Panc1 (cell line): ENCODE data around the gene ATP11A. TPM values are rescaled to one million over a fixed set of nuclear protein-coding genes. Genes with fewer than 3 reads are reported as not detected.

Experiments
- ATAC-seq: fragments of 200-7000 bp; cut with Tn5 transposase; 2 replicates; pipeline ENCODE4 v1.9.1; 2020; ENCODE audit warnings: mild to moderate bottlenecking, moderate library complexity
- BruUV-seq: library from RNA; stranded (reverse); fragments of 400-500 nt; replicated peaks from 2 replicates; lab custom pipeline; 2021; lab: Mats Ljungman, UMichigan
- CTCF ChIA-PET: fragments of 300-600 bp; sonication (Branson Sonifier 250); formaldehyde crosslinking; loops from one replicate; lab custom pipeline; 2022; ENCODE audit warnings: antibody characterized with exemption; lab: Charles Lee
- POLR2A ChIA-PET: fragments of 300-600 bp; sonication (Branson Sonifier 250); formaldehyde crosslinking; loops from one replicate; lab custom pipeline; 2022; ENCODE audit warnings: antibody characterized with exemption; lab: Charles Lee
- DNase-seq: peaks from one replicate; pipeline ENCODE4 v3.0.0-alpha.2; 2010; ENCODE audit warnings: low read depth, low spot score
- H3K27ac ChIP-seq: 2 replicates; pipeline ENCODE4 v1.5.1; 2011; ENCODE audit warnings: mild to moderate bottlenecking, low read length, inconsistent platforms
- H3K27me3 ChIP-seq: fragments of 200-500 bp; sonication (Bioruptor generic); 2 replicates; pipeline ENCODE4 v1.6.0; 2014; ENCODE audit warnings: low read length, inconsistent platforms; ENCODE audit not compliant: control insufficient read depth, insufficient read depth
- H3K36me3 ChIP-seq: fragments of 200-500 bp; sonication (Bioruptor generic); 2 replicates; pipeline ENCODE4 v1.5.1; 2014; ENCODE audit warnings: inconsistent platforms, mild to moderate bottlenecking, low read length, moderate library complexity; ENCODE audit not compliant: control insufficient read depth, insufficient read depth
- H3K4me1 ChIP-seq: 2 replicates; pipeline ENCODE4 v1.5.1; 2011; ENCODE audit warnings: inconsistent platforms, mild to moderate bottlenecking, low read length, moderate library complexity; ENCODE audit not compliant: control insufficient read depth, insufficient read depth
- H3K4me3 ChIP-seq, 2 experiments: 2 replicates each; pipeline ENCODE4 v1.5.1; 2011 to 2012; ENCODE audit warnings: low read depth in 2 of 2, low read length in 2 of 2, mild to moderate bottlenecking in 2 of 2, inconsistent platforms in 1 of 2, moderate library complexity in 1 of 2
- H3K9me3 ChIP-seq: fragments of 200-500 bp; sonication (Bioruptor generic); 2 replicates; pipeline ENCODE4 v1.5.1; 2014; ENCODE audit warnings: low read depth, mild to moderate bottlenecking, inconsistent platforms, low read length, moderate library complexity; ENCODE audit not compliant: control insufficient read depth, insufficient read depth
- CTCF ChIP-seq: fragments of 450-650 bp; IDR thresholded peaks from 2 replicates; pipeline ENCODE4 v1.5.1; 2017; ENCODE audit warnings: mild to moderate bottlenecking
- POLR2AphosphoS5 ChIP-seq: IDR thresholded peaks from 2 replicates; pipeline ENCODE4 v1.6.1; 2012; ENCODE audit warnings: mild to moderate bottlenecking, low read depth, low read length, moderate library complexity
- REST ChIP-seq, 2 experiments: IDR thresholded peaks; 2 replicates each; pipeline ENCODE4 v1.6.1; 2011 to 2012; ENCODE audit warnings: low read depth in 2 of 2, control low read depth in 1 of 2, low read length in 1 of 2, mild to moderate bottlenecking in 1 of 2, moderate library complexity in 1 of 2; ENCODE audit not compliant: insufficient read depth in 1 of 2
- SIN3A ChIP-seq: IDR thresholded peaks from 2 replicates; pipeline ENCODE4 v1.6.1; 2012; ENCODE audit warnings: low read depth, mild to moderate bottlenecking, low read length, moderate library complexity, borderline replicate concordance; ENCODE audit not compliant: insufficient read depth
- TCF7L2 ChIP-seq: IDR thresholded peaks from 2 replicates; pipeline ENCODE4 v1.6.1; 2011; ENCODE audit warnings: mild to moderate bottlenecking, low read depth, low read length, inconsistent platforms
- in situ Hi-C: cut with HindIII; loops from 2 replicates; pipeline ENCODE4 v1.10.0; 2016; ENCODE audit warnings: low sequenced_read_pairs, low pct_unique_long_range_greater_than_20kb
- intact Hi-C: fragments of 100-400 bp; cut with micrococcal nuclease; formaldehyde crosslinking; loops from one replicate; pipeline ENCODE4 v1.10.0; 2022; ENCODE audit not compliant: unreplicated experiment
- total RNA-seq: library from RNA; stranded (reverse); gene quantifications from one replicate; pipeline ENCODE4 v1.2.1, GENCODE V29; 2021; ENCODE audit not compliant: unreplicated experiment

Gene ATP11A
- total RNA-seq, 1 experiment from 2014 or later, result 85.8 TPM

GRCh38 chr13:112894423-112894672 is 204.5 kb downstream of the ATP11A start:
- ChIA-PET CTCF (interaction anchor here (0.6 kb wide), 1 partner anchor 149 kb away, joined by 5 read pairs; no protein-coding TSS in a partner anchor), POLR2A (no interaction called here)
- TF ChIP-seq POLR2AphosphoS5 (no peak), SIN3A (no peak), TCF7L2 (no peak), CTCF (no peak), REST (IDR thresholded peaks at IDR 0.05; ENCODE audit: insufficient read depth in 1 of 2, low read depth in 2 of 2, low read length in 1 of 2) (no peak)
- Histone ChIP-seq H3K9me3 (no peaks in the 10 kb centered on the region), H3K4me1 (no peaks in the 10 kb centered on the region), H3K27ac (no peak overlapping the region), H3K36me3 (no peaks in the 10 kb centered on the region), H3K27me3 (no peaks in the 10 kb centered on the region), H3K4me3 (peak overlapping the region in 1 of 2 experiments; percentile 27; a peak in 2 of 4 replicates)
- intact Hi-C loops, result no loop called here
- in situ Hi-C loops, result no loop called here
- DNase-seq, result no peak
- ATAC-seq, result peak; percentile 18; the same call in 1 of the 2 replicates
- no TSS peak for BruUV-seq

GRCh38 chr13:112894673-112895481 is 205.0 kb downstream of the ATP11A start:
- Histone ChIP-seq H3K27me3 (no peaks in the 10 kb centered on the region), H3K9me3 (no peaks in the 10 kb centered on the region), H3K36me3 (no peaks in the 10 kb centered on the region), H3K4me3 (peak overlapping the region in 1 of 2 experiments; percentile 27; a peak in 2 of 4 replicates), H3K4me1 (no peaks in the 10 kb centered on the region), H3K27ac (no peak overlapping the region)
- intact Hi-C loops (no loop called here), in situ Hi-C loops (no loop called here)
- CTCF ChIA-PET, result no interaction called here
- 0 out of 2 replicates have a peak, but pooled peaks have one; percentile 40 for ATAC-seq
- BruUV-seq, result no TSS peak
- POLR2A ChIA-PET, result interaction anchor here (0.6 kb wide), 1 partner anchor 20 kb away, joined by 3 read pairs; no protein-coding TSS in a partner anchor
- DNase-seq, result no peak
- TF ChIP-seq CTCF, result no peak
- TF ChIP-seq REST (IDR thresholded peaks at IDR 0.05; ENCODE audit: insufficient read depth in 1 of 2, low read depth in 2 of 2, low read length in 1 of 2), result no peak
- no peak for TF ChIP-seq SIN3A
- TF ChIP-seq TCF7L2, result no peak
- no peak for TF ChIP-seq POLR2AphosphoS5
